HL-60 (cell line): ENCODE measurements around the gene DENND2D.

Source experiments
- CTCF ChIP-seq: IDR thresholded peaks from one replicate; pipeline ENCODE4 v1.5.1; 2011; ENCODE audit warnings: low read length, control low read depth, inconsistent platforms; ENCODE audit not compliant: insufficient read depth
- GABPA ChIP-seq: IDR thresholded peaks from 2 replicates; pipeline ENCODE4 v1.6.1; 2012; ENCODE audit warnings: low read depth
- POLR2AphosphoS5 ChIP-seq: IDR thresholded peaks from 2 replicates; pipeline ENCODE4 v1.6.1; 2012; ENCODE audit warnings: low read depth
- REST ChIP-seq: IDR thresholded peaks from 2 replicates; pipeline ENCODE4 v1.6.1; 2012; ENCODE audit warnings: low read depth; ENCODE audit not compliant: insufficient replicate concordance

- TF ChIP-seq REST: no peak
- TF ChIP-seq CTCF: no peak
- no peak for TF ChIP-seq GABPA
- TF ChIP-seq POLR2AphosphoS5: no peak
These were observed 8.5 kb upstream of the DENND2D start for GRCh38 chr1:111208921-111209320.
